K562 (cell line): Measurements from ENCODE around the gene CCDC137. TPM values are rescaled to one million over a fixed set of nuclear protein-coding genes. Genes with fewer than 3 reads are reported as not detected.

Source experiments
- HMGXB4 ChIP-seq: sonication (generic); formaldehyde crosslinking; IDR thresholded peaks from 2 replicates; pipeline ENCODE4 v1.8.1; 2023; ENCODE audit warnings: mild to moderate bottlenecking, missing genetic modification reagents
- IRF9 ChIP-seq: fragments of 450-650 bp; IDR thresholded peaks from 2 replicates; pipeline ENCODE4 v1.6.1; 2016; ENCODE audit warnings: missing biosample characterization, missing genetic modification characterization
- MAX ChIP-seq: sonication (generic); formaldehyde crosslinking; IDR thresholded peaks from 2 replicates; pipeline ENCODE4 v1.9.0; 2022; ENCODE audit warnings: mild to moderate bottlenecking, missing genetic modification reagents
- MGA ChIP-seq: fragments of 450-650 bp; IDR thresholded peaks from 2 replicates; pipeline ENCODE4 v1.6.1; 2016; ENCODE audit warnings: mild to moderate bottlenecking, moderate library complexity
- NRF1 ChIP-seq, 2 experiments: fragments of 450-650 bp; IDR thresholded peaks in 1 of 2; conservative IDR thresholded peaks in 1 of 2; 2 replicates each; pipeline ENCODE4 v1.6.1; 2014; ENCODE audit warnings: mild to moderate bottlenecking in 2 of 2
- PKNOX1 ChIP-seq: fragments of 450-650 bp; IDR thresholded peaks from 2 replicates; pipeline ENCODE4 v1.6.1; 2016
- TOE1 ChIP-seq, 2 experiments: fragments of 450-650 bp in 1 of 2; sonication (generic) in 1 of 2; formaldehyde crosslinking in 1 of 2; IDR thresholded peaks; 2 replicates each; pipeline versions ENCODE4 v1.7.1 to v1.8.0; 2016 to 2022; ENCODE audit warnings: borderline replicate concordance in 2 of 2, mild to moderate bottlenecking in 2 of 2, antibody characterized with exemption in 1 of 2, inconsistent platforms in 1 of 2, low read depth in 1 of 2, missing genetic modification reagents in 1 of 2, moderate library complexity in 1 of 2
- USF1 ChIP-seq: sonication (generic); formaldehyde crosslinking; IDR thresholded peaks from 2 replicates; pipeline ENCODE4 v1.9.0; 2022; ENCODE audit warnings: mild to moderate bottlenecking, missing genetic modification reagents
- ZFP30 ChIP-seq: fragments of 250-450 bp; sonication (Bioruptor Pico); IDR thresholded peaks from 2 replicates; pipeline ENCODE4 v1.8.0; 2022; ENCODE audit warnings: moderate library complexity, mild to moderate bottlenecking, inconsistent platforms, borderline replicate concordance
- ZNF695 ChIP-seq: fragments of 450-650 bp; formaldehyde crosslinking; IDR thresholded peaks from 2 replicates; pipeline ENCODE4 v1.4.0; 2020; ENCODE audit warnings: mild to moderate bottlenecking, moderate library complexity
- polyA plus RNA-seq, 8 experiments: library from polyadenylated mRNA; depleted of rRNA in 4 of 8; stranded (reverse) in 5 of 8; unstranded in 3 of 8; fragments of >200 nt; fragmentation: Nextera tagmentation in 2 of 8; fragmentation: Illumina TruSeq in 1 of 8; extraction: Ambion mirVana in 2 of 8; extraction: Trizol in 1 of 8; gene quantifications; 2 replicates each; pipeline versions ENCODE4 v1.2.1 to v1.2.3, GENCODE V29; 2011 to 2014; ENCODE audit warnings: inconsistent platforms in 1 of 8, missing spikeins in 1 of 8
- total RNA-seq, 7 experiments: library from RNA; depleted of rRNA in 6 of 7; stranded (reverse); fragments of >200 nt in 6 of 7; fragmentation: Illumina TruSeq in 2 of 7; extraction: Trizol in 2 of 7; gene quantifications; 2 replicates each; pipeline versions ENCODE4 v1.2.1 to v1.2.3, GENCODE V29; 2011 to 2021; ENCODE audit warnings: low replicate concordance in 1 of 7

Gene CCDC137
- total and polyA plus RNA-seq, 9 of the 15 experiments (the other 6 are each of a cell fraction or from before 2014, with no cell fraction given), result 2.3 to 68.1 (median 38.3) TPM

- TF ChIP-seq MGA (peak; percentile 98), HMGXB4 (peak; percentile 67; the same call in 1 of the 2 replicates), ZNF695 (CRISPR knock-in tag) (no peak), MAX (CRISPR knock-in tag) (peak; percentile 97), ZFP30 (CRISPR knock-in tag) (no peak), NRF1 (conservative IDR thresholded peaks at IDR 0.05 in 1 of 2, IDR thresholded peaks at IDR 0.05 in 1 of 2) (no peak), PKNOX1 (no peak), IRF9 (tag) (peak; percentile 8; the same call in 1 of the 2 replicates), TOE1 (IDR thresholded peaks at IDR 0.05; ENCODE audit: borderline replicate concordance) (no peak), TOE1 (CRISPR knock-in tag; IDR thresholded peaks at IDR 0.05; ENCODE audit: borderline replicate concordance, low read depth) (no peak), USF1 (CRISPR knock-in tag) (peak; percentile 82)
Measured at GRCh38 chr17:81684442-81684911, 17.9 kb downstream of the CCDC137 start (continued).
